DMS 273 (cell line): ENCODE measurements around the gene HYAL1.
A peak's percentile ranks its signal among the peaks of the same experiment; 100 is the strongest.
"Not testable (repeated sequence)": the region's sequence is repeated elsewhere in the genome, so short reads cannot be mapped to it uniquely, and the experiment has no call there.

Experiments
- DNase-seq: peaks from one replicate; lab custom pipeline; 2025; ENCODE audit not compliant: unreplicated experiment; lab: John Stamatoyannopoulos, UW

The HYAL1 gene

DNA sequence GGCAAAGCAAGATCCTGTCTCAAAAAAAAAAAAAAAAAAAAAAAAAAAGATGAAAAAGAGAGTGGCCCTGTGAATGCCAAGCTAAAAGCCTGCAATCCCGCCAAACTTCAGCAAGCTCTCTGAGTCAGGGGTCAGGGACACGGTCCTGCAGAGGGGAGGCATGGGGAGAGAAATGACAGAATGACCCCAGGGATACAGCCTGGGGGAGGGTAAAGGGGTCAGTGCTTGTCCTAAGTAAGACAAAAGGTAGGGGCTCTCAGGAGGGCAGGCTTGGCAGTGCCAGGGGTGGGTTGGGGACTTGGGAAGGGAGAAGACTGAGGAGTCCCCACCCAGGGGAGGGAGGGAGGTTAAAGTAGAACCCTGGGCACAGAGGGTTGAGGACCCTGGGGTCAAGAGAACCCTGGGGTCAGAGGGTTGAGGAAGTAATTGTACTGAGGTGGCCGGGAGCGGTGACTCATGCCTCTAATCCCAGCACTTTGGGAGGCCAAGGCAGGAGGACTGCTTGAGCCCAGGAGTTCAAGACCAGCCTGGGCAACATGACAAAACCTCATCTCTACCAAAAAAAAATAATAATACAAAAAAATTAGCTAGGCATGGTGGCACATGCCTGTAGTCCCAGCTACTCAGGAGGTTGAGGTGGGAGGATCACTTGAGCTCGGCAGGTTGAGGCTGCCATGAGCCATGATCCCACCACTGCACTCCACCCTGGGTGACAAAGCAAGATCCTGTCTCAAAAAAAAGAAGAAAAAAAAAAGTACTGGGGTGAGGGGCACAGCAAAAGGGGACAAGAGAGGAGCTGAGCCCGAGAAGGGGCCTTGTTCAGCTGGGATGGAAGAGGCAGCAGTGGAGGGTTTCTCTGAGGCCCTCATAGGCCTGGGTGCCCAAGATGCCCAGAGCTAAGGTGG is 39.6 kb downstream of the HYAL1 start:
- DNase-seq = no peak

DNA sequence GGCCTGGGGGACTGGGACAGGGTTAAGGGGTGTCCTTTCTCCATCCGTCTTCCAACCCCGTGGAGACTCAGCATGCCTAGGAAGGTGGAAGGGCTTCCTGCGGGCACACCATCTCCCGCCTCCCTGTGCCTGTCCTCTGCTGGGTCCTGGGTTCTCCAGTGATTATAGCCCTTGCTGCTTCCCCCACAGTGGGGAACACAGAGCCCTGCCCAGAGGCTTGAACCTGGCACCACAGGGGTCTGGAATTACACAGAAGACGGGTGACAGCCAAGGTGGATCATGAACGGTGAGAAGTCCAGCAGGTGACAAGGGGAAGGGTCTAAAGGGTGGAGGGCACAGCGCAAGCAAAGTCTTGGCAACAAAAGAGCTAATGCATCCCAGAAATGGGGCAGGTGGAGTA is 40.6 kb downstream of the HYAL1 start:
- DNase-seq = no peak

DNA sequence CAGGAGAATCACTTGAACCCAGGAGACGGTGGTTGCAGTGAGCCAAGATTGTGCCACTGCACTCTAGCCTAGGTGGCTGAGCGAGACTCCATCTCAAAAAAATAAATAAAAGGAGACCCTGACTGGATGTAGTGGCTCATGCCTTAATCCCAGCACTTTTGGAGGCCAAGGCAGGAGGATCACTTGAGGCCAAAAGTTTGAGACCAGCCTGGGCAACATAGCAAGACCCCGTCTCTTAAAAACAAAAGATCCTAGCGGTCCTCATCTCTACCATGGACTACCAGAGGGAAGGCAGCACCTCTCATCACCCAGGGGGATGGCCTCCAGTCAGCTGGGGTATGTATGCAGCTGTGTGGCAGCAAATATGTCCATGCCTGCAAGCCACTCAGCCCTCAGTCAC is 41.2 kb downstream of the HYAL1 start:
- DNase-seq = not testable (repeated sequence)

DNA sequence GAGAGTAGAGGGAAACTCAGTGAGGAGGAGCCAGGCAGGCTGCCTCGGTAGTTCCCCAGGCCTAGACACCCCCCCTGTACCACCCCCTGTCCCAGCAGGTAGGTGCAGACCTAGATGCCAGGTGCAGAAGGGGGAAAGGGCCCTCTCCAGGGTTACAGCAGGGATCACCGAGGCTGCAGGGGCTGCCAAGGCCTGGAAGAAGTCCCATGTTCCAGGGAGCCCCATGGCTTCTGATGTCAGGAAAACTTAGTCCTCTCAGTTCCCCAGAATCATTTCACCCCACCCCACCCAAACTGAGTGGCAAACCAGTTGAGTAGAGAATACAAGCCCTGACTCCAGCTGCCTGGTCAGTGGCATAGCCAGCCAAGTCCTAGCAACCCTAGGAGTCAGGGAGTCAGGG is 41.9 kb downstream of the HYAL1 start:
- no peak for DNase-seq

DNA sequence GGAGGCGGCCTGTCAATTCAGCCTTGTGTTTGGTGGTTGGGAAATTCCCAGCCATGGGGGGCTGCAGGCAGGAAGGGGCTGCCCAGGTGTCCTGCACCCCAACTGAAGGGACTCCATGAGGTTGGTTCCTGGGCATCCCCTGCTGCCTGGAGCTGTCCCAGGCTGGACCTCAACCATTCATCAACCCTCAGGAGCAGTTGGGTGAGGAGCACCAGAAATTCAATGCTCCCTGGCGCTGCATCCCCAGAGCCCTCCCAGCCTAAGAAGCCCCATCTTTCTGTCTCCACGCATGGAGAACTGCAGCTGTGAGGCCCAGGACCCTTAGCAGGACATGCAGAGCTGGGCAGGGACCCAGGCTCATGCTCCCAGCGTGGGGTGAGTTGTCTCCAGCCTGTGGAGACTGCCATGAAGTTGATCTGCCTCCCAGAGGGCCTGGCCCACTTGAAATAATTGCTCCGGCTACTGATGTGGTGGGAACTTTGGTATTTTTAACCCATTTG is 42.4 kb downstream of the HYAL1 start:
- no peak for DNase-seq

DNA sequence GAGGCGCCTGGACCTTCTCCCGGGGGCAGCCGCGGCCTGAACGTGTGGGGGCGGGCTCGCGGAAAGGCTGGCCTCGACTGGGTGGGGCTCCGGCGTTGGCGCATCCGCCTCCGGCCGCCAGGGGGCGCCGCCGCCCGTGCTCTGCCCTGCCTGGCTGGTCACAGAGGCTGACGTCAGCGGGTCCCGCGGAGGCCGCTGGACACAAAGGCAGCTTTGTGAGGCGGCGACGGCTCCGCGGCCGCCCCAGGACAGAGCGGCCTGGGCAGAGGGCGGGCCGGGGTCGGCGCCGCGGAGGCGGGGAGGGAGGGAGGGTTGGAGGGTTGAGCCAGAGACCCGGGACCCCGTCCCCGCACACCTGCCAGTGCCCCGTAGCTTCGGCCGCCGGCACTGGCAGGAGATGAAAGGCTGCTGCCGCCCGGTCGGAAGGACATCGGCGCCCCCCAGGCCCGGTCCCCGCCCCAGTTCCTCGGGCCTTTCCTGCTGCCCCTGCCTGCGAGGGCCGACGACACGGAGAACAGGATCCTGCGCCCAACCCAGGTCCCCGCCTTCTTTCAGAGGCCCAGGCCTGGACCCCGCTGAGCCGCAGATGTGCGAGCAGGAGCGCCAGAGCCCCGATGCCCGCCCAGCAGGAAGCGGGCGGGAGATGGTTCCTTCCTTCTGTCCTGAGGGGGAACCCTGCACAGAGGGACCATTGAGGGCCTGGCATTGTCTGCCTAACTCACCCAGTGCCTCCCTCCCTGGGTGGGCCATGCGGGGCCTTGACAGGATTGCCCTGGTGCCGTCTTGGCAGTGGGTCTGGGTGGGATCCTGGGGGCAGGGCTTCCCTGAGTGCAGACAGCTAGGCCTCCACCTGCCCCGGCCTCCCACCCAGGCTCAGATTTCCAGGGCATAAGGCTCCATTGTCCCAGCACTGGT is 43.1 kb downstream of the HYAL1 start:
- peak; percentile 91 for DNase-seq

DNA sequence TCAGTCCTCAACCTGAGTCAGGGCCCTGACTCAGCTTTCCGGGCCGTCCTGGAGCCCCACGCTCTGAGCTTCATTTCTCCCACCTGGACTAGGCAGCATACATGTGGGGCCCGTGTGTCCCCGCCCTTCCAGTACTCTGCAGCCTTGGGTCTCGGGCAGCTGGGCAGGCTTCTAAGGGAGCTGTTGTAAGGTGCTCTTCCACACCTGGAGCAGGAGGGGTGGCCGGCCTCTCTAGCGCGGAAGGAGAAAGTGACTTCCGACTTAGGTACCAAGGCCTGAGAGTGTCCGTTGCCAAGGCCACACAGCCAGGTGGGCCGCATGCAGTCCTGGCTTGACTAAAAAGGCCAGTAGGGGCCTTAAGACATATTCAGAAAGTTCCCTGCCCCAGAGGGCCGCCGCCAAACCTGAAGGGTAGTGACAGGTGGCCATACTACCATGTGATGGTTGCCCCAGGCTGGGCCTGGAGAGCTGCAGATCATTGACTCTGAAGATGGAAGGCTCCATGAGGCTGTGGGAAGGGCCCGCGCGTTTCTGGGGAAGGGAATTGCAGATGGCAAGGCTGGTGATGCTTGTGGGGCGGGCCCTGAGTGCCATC is 43.8 kb downstream of the HYAL1 start:
- DNase-seq = no peak

DNA sequence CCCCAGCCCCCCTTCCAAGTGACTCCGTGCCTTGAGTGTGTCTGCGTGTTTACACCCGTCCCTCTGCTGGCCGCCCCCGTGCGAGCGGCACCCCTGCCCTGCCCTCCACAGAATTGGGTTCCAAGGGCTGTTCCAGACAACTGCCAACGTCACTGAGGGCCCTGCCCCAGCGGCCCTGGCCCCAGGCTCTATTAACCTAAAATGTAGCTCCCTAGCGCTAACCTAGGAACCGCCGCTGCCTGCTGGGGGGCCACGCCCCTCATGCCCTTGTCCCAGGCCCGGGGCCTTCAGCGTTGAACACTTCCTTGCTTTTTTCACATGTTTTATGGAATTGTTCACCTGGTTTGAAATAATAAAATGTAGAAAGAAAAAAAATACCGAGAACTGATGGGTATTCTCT is 44.4 kb downstream of the HYAL1 start:
- DNase-seq = no peak

DNA sequence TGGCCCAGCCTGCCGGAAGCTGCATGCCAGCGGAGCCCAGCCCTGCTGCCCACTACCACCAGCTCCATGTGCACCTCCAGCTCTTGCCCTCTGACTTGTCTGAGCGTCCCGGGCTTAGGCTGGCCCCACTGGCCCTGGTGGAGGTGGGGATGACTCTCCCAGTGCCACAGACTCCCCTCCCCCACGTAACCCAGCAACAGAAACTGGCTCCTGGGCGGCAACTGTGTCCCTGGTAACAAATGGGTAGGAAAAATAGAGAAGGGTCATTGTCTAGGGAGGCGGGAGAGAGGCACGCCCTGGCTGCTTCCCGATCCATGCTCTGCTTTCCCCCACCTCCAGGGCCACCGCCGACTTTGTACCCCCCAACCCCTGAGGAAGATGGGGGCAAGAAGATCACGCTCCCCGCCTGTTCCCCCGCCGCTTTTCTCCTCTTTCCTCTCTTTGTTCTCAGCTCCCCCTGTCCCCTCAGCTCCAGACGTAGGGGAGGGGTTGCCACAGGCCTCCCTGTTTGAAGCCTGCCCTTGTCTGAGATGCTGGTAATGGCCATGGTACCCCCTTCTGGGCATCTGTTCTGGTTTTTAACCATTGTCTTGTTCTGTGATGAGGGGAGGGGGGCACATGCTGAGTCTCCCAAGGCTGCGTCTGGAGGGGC is 45.2 kb downstream of the HYAL1 start:
- DNase-seq = no peak

DNA sequence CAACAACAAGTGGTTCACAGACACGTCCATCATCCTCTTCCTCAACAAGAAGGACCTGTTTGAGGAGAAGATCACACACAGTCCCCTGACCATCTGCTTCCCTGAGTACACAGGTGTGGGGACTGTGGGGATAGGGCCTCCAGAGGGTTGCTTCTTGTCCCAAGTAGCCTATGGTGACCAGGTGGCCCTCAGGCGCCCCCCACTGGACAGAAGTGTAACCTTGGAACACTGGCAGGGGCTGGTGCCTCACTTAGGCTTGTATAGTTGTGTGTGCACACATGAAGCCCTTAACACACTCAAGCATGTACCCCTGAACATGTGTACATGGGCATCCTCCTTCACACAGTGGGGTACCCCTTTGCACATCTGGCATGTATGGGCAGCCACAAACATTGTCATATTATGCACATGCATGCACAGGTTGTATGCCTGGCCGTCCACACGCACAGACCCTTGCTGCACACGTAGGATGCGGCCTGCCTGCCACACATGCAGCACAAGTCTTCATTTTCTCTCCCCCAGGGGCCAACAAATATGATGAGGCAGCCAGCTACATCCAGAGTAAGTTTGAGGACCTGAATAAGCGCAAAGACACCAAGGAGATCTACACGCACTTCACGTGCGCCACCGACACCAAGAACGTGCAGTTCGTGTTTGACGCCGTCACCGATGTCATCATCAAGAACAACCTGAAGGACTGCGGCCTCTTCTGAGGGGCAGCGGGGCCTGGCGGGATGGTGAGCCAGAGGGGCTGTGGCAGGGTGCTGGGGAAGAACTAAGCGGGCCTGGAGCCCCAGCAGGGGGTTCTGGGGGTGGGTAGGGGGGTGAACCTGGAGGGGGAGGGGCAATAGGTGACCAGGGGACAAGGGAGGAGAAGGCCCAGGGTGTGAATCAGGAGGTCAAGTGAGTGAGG is 46.1 kb downstream of the HYAL1 start:
- DNase-seq = peak; percentile 25

DNA sequence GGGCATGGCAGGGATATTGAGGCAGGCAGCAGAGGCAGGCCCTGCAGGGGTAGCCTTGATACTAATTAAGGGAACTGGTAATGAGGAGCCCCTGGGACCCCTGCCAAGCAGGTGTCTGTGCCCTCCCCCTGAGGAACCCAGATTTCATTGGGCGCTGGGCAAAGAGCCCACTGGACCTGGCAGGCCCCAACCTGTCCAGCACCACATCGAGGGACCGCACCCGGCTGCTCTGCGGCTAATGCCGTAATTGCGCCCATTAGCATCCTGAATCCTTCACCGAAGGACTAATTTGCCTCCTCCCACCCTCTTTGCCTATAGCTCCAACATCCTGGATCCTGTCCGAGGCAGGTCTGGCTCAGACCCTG is 48.1 kb downstream of the HYAL1 start:
- peak; percentile 27 for DNase-seq

DNA sequence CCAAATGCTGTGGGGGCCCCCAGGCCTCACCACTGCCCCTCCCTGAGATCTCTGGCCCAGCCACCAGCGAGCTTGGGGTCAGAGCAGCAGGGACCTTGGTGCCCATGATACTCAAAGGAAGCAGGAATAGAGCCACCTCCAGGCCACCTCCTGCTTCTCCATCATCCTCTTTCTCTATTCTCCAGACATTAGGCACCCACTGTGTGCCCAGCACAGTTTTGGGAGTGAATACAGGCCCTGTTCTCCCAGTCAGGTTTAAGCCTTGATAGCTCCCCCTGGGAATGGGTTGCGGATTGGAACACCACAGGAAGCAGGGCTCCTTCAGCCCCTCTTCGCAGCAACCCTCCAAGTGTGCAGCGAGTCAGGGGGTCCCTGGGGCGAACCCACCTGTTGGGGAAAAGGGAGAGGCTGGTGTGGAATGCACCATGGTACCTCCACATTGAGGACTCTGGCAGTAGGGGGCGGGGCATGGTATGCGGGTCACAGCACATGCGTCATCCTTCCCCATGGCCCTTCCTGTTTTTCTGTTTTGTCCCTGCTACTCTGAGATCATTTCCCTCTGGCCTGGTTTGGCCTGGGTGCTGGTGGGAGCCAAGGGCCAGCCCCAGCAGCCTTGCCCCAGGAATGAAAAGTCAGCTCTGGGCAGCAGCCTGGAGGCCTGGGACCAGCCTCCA is 48.7 kb downstream of the HYAL1 start:
- no peak for DNase-seq

DNA sequence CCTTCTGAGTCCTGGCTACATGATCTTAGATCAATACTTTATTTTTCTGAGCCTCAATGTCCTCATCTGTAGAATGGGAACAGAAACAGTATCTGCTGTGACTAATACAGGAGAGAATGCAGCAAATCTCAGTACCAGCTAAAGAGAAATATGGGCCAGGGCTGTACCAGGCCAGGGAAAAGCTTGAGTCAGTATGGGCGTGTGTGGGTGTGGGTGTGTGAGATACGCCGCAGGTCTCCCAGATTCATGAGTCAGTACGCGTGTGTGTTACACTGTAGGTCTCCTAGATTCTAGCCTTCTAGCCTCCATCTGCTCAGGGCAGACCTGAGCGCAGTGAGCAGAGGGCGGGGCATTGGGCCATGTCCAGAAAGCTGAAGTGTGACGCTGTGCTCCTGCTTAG is 52.2 kb downstream of the HYAL1 start:
- DNase-seq = no peak

DNA sequence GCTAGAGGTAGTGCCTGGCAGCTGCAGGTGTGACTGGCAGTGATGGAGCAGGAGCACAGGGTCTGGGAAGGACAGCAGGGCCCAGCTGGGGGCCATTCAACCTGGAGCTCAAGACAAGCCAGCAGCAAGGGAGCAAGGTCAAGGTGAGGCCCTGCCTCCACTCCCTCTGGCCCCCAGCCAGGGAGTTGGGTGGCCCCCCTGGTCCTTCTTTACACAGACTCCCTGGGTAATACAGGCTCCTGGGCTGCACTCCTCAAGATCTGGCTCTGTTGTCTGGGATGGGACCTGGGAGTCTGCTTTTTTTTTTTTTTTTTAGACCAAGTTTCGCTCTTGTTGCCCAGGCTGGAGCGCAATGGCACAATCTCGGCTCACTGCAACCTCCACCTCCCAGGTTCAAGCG is 52.9 kb downstream of the HYAL1 start:
- DNase-seq = no peak
